GM12872 (cell line): ENCODE measurements around the gene PAX2.

ENCODE experiments used
- TF ChIP-seq, protein P1 (sequence below): IDR thresholded peaks from 3 replicates; pipeline ENCODE4 v1.5.1; 2011; ENCODE audit warnings: low read depth, mild to moderate bottlenecking, low read length, moderate library complexity; ENCODE audit not compliant: insufficient read depth

PAX2 gene

DNA sequence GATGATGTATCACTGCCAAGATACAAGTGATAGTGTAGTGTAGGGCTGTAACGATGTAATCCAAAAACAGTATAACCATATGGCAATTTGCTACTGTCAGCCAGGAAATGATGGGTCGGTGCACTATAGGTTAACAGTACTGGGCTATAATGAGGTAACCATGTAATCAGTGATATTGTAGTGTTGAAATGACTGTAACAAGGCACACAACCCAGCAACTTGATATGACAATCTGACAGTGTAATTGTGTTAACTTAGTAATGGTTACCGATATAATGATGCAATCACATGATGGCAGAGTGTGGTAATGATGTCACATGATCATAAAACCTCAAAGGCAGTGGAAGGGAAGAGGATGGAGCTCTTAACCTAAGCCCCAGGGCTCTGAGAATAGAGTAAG is 93.6 kb downstream of the PAX2 start:
- TF ChIP-seq, protein P1, sequence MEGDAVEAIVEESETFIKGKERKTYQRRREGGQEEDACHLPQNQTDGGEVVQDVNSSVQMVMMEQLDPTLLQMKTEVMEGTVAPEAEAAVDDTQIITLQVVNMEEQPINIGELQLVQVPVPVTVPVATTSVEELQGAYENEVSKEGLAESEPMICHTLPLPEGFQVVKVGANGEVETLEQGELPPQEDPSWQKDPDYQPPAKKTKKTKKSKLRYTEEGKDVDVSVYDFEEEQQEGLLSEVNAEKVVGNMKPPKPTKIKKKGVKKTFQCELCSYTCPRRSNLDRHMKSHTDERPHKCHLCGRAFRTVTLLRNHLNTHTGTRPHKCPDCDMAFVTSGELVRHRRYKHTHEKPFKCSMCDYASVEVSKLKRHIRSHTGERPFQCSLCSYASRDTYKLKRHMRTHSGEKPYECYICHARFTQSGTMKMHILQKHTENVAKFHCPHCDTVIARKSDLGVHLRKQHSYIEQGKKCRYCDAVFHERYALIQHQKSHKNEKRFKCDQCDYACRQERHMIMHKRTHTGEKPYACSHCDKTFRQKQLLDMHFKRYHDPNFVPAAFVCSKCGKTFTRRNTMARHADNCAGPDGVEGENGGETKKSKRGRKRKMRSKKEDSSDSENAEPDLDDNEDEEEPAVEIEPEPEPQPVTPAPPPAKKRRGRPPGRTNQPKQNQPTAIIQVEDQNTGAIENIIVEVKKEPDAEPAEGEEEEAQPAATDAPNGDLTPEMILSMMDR, result no peak

DNA sequence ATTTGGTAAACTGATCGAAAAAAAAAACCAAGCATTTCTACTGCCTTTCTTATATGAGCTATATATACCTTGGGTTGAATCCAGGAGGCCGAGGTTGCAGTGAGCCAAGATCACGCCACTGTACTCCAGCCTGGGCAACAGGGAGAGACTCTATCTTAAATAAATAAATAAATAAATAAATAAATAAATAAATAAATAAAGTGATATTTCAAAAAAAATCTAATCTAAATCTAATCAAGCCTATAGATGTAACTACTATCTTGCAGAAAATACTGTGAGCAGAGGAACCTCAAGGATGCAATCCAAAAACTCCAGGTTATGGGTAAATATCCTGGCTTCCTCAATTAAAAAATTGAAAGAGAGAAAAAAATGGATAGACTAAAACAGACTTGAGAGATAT is 96.1 kb downstream of the PAX2 start:
- TF ChIP-seq, protein P1, result no peak

DNA sequence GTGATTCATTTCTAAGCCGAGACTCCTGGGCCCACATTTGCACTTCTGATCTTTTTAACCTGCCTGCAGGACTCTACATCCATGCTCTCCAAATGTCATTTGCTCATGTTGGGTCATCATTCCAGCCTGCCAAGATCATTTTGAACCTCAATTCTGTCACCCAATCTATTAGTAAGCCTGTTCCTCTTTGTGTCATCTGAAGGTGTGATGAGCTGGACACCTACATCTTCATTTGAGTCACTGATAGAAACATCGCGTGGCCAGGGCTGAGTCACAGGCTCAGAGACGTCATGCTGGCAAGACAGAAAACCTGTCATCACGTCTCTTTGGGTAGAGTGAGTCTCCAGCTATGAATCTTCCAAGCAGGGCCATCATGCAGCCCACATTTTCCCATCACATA is 102.1 kb downstream of the PAX2 start:
- TF ChIP-seq, protein P1, result no peak

GRCh38 chr10:100848770-100849169 is 103.4 kb downstream of the PAX2 start:
- TF ChIP-seq, protein P1, result no peak

- TF ChIP-seq, protein P1, result no peak
These were observed 112.9 kb downstream of the PAX2 start for GRCh38 chr10:100858261-100858660.

- TF ChIP-seq, protein P1, result no peak
These were observed 113.5 kb downstream of the PAX2 start for GRCh38 chr10:100858747-100859483.

GRCh38 chr10:100859484-100859763 is 114.0 kb downstream of the PAX2 start:
- TF ChIP-seq, protein P1, result no peak
